Thoracic aorta (tissue), 2 donors: ENCODE measurements around the gene CLDN5. TPM values are rescaled to one million over a fixed set of nuclear protein-coding genes. Genes with fewer than 3 reads are reported as not detected.

Experiments
- ATAC-seq: fragments of 150-250 bp; one replicate; pipeline ENCODE4 v1.8.0; 2017; ENCODE audit warnings: low read depth; ENCODE audit not compliant: insufficient number of reproducible peaks, low FRiP score
- DNase-seq: peaks from one replicate; pipeline ENCODE4 v3.0.0-alpha.2; 2020; ENCODE audit warnings: low spot score
- H3K27ac ChIP-seq, 2 donors: fragments of 200-600 bp; sonication (generic); 1 replicate in 1 of 2; 2 replicates in 1 of 2; pipeline ENCODE4 v1.5.1; 2016; ENCODE audit warnings: mild to moderate bottlenecking in 2 of 2, moderate library complexity in 2 of 2
- H3K27me3 ChIP-seq: fragments of 200-600 bp; sonication (generic); replicated peaks from 2 replicates; pipeline ENCODE4 v1.6.0; 2016; ENCODE audit warnings: mild to moderate bottlenecking; ENCODE audit not compliant: insufficient read depth
- H3K36me3 ChIP-seq: fragments of 200-600 bp; sonication (generic); one replicate; pipeline ENCODE4 v1.5.1; 2016
- H3K4me1 ChIP-seq, 2 donors: fragments of 200-600 bp; sonication (generic); 1 replicate in 1 of 2; 2 replicates in 1 of 2; pipeline versions ENCODE4 v1.5.1 to v1.6.0; 2016; ENCODE audit warnings: low read depth in 2 of 2, mild to moderate bottlenecking in 1 of 2; ENCODE audit not compliant: control insufficient read depth in 1 of 2
- H3K4me3 ChIP-seq: fragments of 200-600 bp; sonication (generic); 2 replicates; pipeline ENCODE4 v1.5.1; 2016; ENCODE audit warnings: mild to moderate bottlenecking
- H3K9me3 ChIP-seq: fragments of 200-600 bp; sonication (generic); 2 replicates; pipeline ENCODE4 v1.5.1; 2016
- total RNA-seq, 2 donors: library from RNA; depleted of rRNA; stranded (reverse); fragments of >200 nt; gene quantifications; one replicate each; pipeline versions ENCODE4 v1.1.0 to v1.2.3, GENCODE V29; 2016
- TF ChIP-seq, protein P1 (sequence below): fragments of 200-600 bp; sonication (generic); IDR thresholded peaks from one replicate; pipeline ENCODE4 v1.5.1; 2019; ENCODE audit warnings: antibody characterized with exemption

The CLDN5 gene
- total RNA-seq, 2 donors from 2014 or later = 41.0 to 68.0 TPM

DNA sequence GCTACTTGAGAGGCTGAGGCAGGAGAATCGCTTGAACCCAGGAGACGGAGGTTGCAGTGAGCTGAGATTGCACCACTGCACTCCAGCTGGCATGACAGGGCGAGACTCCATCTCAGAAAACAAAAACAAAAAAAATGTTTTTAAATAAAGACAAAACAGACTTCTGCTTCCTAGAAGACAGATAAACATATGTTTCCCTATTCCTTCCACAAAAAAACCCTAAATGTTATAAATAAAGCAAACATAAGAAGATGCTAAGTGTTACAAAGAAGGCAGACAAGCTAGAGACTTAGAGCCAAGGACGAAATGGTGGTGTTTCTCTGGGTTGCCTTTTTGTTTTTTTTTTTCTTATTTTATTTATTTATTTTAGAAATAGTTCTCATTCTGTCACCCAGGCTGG lies 5.6 kb upstream of the CLDN5 start:
- TF ChIP-seq, protein P1, sequence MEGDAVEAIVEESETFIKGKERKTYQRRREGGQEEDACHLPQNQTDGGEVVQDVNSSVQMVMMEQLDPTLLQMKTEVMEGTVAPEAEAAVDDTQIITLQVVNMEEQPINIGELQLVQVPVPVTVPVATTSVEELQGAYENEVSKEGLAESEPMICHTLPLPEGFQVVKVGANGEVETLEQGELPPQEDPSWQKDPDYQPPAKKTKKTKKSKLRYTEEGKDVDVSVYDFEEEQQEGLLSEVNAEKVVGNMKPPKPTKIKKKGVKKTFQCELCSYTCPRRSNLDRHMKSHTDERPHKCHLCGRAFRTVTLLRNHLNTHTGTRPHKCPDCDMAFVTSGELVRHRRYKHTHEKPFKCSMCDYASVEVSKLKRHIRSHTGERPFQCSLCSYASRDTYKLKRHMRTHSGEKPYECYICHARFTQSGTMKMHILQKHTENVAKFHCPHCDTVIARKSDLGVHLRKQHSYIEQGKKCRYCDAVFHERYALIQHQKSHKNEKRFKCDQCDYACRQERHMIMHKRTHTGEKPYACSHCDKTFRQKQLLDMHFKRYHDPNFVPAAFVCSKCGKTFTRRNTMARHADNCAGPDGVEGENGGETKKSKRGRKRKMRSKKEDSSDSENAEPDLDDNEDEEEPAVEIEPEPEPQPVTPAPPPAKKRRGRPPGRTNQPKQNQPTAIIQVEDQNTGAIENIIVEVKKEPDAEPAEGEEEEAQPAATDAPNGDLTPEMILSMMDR = no peak
- no peaks in the 10 kb centered on the region for H3K36me3 ChIP-seq
- H3K27ac ChIP-seq = no peak overlapping the region
- ATAC-seq = no peak
- no peak overlapping the region for H3K4me3 ChIP-seq
- no peaks in the 10 kb centered on the region for H3K27me3 ChIP-seq
- no peaks in the 10 kb centered on the region for H3K9me3 ChIP-seq
- no peak for DNase-seq
- H3K4me1 ChIP-seq = no peaks in the 10 kb centered on the region

DNA sequence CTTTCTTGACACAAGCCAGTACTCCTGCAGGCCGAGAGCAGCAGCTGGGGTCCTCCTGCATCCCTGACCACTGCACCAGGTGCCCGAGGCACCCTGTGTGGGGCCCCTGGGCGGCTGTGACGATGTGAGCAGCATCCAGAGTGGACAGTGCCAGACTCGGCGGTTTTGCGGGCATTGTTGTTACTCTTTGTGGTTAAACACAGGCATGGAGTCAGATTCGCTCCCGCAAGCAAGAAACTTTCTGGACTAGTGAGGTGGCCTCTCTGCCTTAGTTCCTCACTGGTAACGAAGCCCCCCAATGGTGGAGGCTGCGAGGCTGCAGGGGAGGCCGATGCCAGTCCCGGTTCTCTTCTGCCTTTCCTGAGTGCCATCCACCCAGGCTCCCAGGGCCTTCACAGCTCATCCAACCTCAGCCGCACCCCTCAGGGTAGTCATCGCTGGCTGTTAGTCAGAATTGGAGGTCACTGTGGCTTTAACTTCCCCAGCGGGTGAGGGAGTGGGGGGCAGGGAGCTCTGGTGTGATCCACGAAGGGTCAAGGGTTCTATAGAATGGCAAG lies 3.7 kb upstream of the CLDN5 start:
- no peaks in the 10 kb centered on the region for H3K9me3 ChIP-seq
- TF ChIP-seq, protein P1 = no peak
- no peak overlapping the region for H3K27ac ChIP-seq
- peaks cover 0 to 10% of the 10 kb centered on the region in 2 donors for H3K4me1 ChIP-seq
- no peaks in the 10 kb centered on the region for H3K36me3 ChIP-seq
- ATAC-seq = no peak
- no peak for DNase-seq
- no peaks in the 10 kb centered on the region for H3K27me3 ChIP-seq
- no peak overlapping the region for H3K4me3 ChIP-seq

GRCh38 chr22:19527321-19527721 lies 3.1 kb upstream of the CLDN5 start:
- DNase-seq (no peak), ATAC-seq (no peak)
- H3K9me3 ChIP-seq = no peaks in the 10 kb centered on the region
- no peak overlapping the region for H3K4me3 ChIP-seq
- H3K27me3 ChIP-seq = no peaks in the 10 kb centered on the region
- H3K4me1 ChIP-seq = peaks cover 0 to 10% of the 10 kb centered on the region in 2 donors
- no peak overlapping the region for H3K27ac ChIP-seq
- no peaks in the 10 kb centered on the region for H3K36me3 ChIP-seq
- TF ChIP-seq, protein P1 = no peak

- Histone ChIP-seq H3K27me3 (no peaks in the 10 kb centered on the region), H3K4me1 (peaks cover 0 to 10% of the 10 kb centered on the region in 2 donors), H3K36me3 (no peaks in the 10 kb centered on the region), H3K9me3 (no peaks in the 10 kb centered on the region), H3K27ac (no peak overlapping the region), H3K4me3 (no peak overlapping the region)
- TF ChIP-seq, protein P1 = no peak
- no peak for ATAC-seq
- DNase-seq = no peak
Measured at GRCh38 chr22:19526702-19527111, 2.5 kb upstream of the CLDN5 start.

- H3K27me3 ChIP-seq = no peaks in the 10 kb centered on the region
- peaks cover 0 to 10% of the 10 kb centered on the region in 2 donors for H3K4me1 ChIP-seq
- H3K27ac ChIP-seq = no peak overlapping the region
- no peaks in the 10 kb centered on the region for H3K36me3 ChIP-seq
- ATAC-seq (no peak), DNase-seq (no peak)
- TF ChIP-seq, protein P1 = no peak
- H3K9me3 ChIP-seq = no peaks in the 10 kb centered on the region
- H3K4me3 ChIP-seq = no peak overlapping the region
Measured at GRCh38 chr22:19526076-19526701, 2.0 kb upstream of the CLDN5 start.
